GM12864 (cell line): Measurements from ENCODE around the gene SUPT3H.

Experiments used
- DNase-seq: peaks from one replicate; pipeline ENCODE4 v3.0.0-alpha.2; 2011; ENCODE audit warnings: low read depth
- H3K4me3 ChIP-seq: 2 replicates; pipeline ENCODE4 v1.5.1; 2011; ENCODE audit warnings: mild to moderate bottlenecking, low read depth, low read length, control low read depth
- CTCF ChIP-seq: IDR thresholded peaks from 2 replicates; pipeline ENCODE4 v1.5.1; 2011; ENCODE audit warnings: low read depth, mild to moderate bottlenecking, moderate library complexity, low read length, control low read depth, inconsistent platforms; ENCODE audit errors: missing control alignments

Gene SUPT3H

GRCh38 chr6:45169815-45170214 lies 207.9 kb downstream of the SUPT3H start:
- no peak overlapping the region for H3K4me3 ChIP-seq
- no peak for TF ChIP-seq CTCF
- no peak for DNase-seq

- DNase-seq, result peak; percentile 34
- H3K4me3 ChIP-seq, result no peak overlapping the region
- no peak for TF ChIP-seq CTCF
Measured at GRCh38 chr6:45163952-45164766, 213.6 kb downstream of the SUPT3H start.

GRCh38 chr6:45160305-45160704 lies 217.4 kb downstream of the SUPT3H start:
- DNase-seq, result no peak
- TF ChIP-seq CTCF, result no peak
- H3K4me3 ChIP-seq, result no peak overlapping the region

- TF ChIP-seq CTCF, result no peak
- DNase-seq, result peak; percentile 35
Measured at GRCh38 chr6:45156075-45156474, 221.7 kb downstream of the SUPT3H start.

GRCh38 chr6:45155341-45155894 lies 222.3 kb downstream of the SUPT3H start:
- H3K4me3 ChIP-seq, result no peak overlapping the region
- TF ChIP-seq CTCF, result no peak
- no peak for DNase-seq

More at GRCh38 chr6:45156075-45156474, 221.7 kb downstream of the SUPT3H start:
- no peak overlapping the region for H3K4me3 ChIP-seq

- no peak overlapping the region for H3K4me3 ChIP-seq
- no peak for DNase-seq
- TF ChIP-seq CTCF, result no peak
Measured at GRCh38 chr6:45154679-45155078, 223.1 kb downstream of the SUPT3H start.
